K562 (cell line): Measurements from ENCODE around the gene MPDU1. TPM values are rescaled to one million over a fixed set of nuclear protein-coding genes. Genes with fewer than 3 reads are reported as not detected.

ENCODE experiments used
- ATAC-seq: fragments of 200-7000 bp; cut with Tn5 transposase; 3 replicates; pipeline ENCODE4 v1.9.1; 2020; ENCODE audit warnings: moderate library complexity
- BruUV-seq: library from RNA; stranded (reverse); fragments of 400-500 nt; replicated peaks from 2 replicates; lab custom pipeline; 2021; lab: Mats Ljungman, UMichigan
- CTCF ChIA-PET: fragments of 300-600 bp; formaldehyde crosslinking; extraction: SDS; loops from one replicate; lab custom pipeline; 2021; ENCODE audit warnings: low intra/inter-chr PET ratio; lab: Yijun Ruan, JAX
- POLR2A ChIA-PET: fragments of 300-600, 350-650 bp; sonication (Branson Sonifier 250); formaldehyde crosslinking; extraction: SDS; loops from one replicate; lab custom pipeline; 2021; ENCODE audit warnings: antibody characterized with exemption, inconsistent platforms; lab: Yijun Ruan, JAX
- DNase-seq, 4 experiments: peaks; one replicate each; pipeline versions ENCODE4 v3.0.0 to v3.0.0-alpha.2; 2011 to 2018; ENCODE audit warnings: low spot score in 3 of 4, mixed read lengths in 3 of 4; ENCODE audit errors: extremely low read depth in 1 of 4
- FAIRE-seq: peaks from 2 replicates; lab custom pipeline; 2011; peaks lifted over from hg19 to GRCh38; lab: Jason Lieb, UNC
- H2AFZ ChIP-seq: 2 replicates; pipeline ENCODE4 v1.6.0; 2011; ENCODE audit warnings: low read depth, low read length, control low read depth, inconsistent platforms
- H3K27ac ChIP-seq: fragments of 200-600 bp; 3 replicates; pipeline ENCODE4 v1.8.0; 2011; ENCODE audit warnings: low read depth, mild to moderate bottlenecking, control low read depth, inconsistent platforms, low read length, moderate library complexity, mixed read lengths; ENCODE audit errors: extremely low read depth
- H3K27me3 ChIP-seq, 2 experiments: fragments of 300-600 bp in 1 of 2; 2 replicates in 1 of 2; 3 replicates in 1 of 2; pipeline versions ENCODE4 v1.6.0 to v1.8.0; 2011; ENCODE audit warnings: inconsistent platforms in 2 of 2, low read length in 2 of 2, mild to moderate bottlenecking in 1 of 2, mixed read lengths in 1 of 2, moderate library complexity in 1 of 2; ENCODE audit not compliant: control insufficient read depth in 2 of 2, insufficient read depth in 2 of 2
- H3K36me3 ChIP-seq: fragments of 300-600 bp; 3 replicates; pipeline ENCODE4 v1.8.0; 2011; ENCODE audit warnings: mild to moderate bottlenecking, low read length, inconsistent platforms; ENCODE audit not compliant: control insufficient read depth, insufficient read depth
- H3K4me1 ChIP-seq, 2 experiments: fragments of 200-600 bp in 1 of 2; replicated peaks in 1 of 2; 2 replicates in 1 of 2; 3 replicates in 1 of 2; pipeline versions ENCODE4 v1.5.1 to v1.8.0; 2011; ENCODE audit warnings: inconsistent platforms in 2 of 2, low read length in 2 of 2, mild to moderate bottlenecking in 1 of 2, mixed read lengths in 1 of 2, moderate library complexity in 1 of 2; ENCODE audit not compliant: control insufficient read depth in 2 of 2, insufficient read depth in 2 of 2
- H3K4me2 ChIP-seq: 2 replicates; pipeline ENCODE4 v1.6.1; 2011; ENCODE audit warnings: low read length, control low read depth, inconsistent platforms, mixed read lengths; ENCODE audit not compliant: insufficient read depth
- H3K4me3 ChIP-seq: fragments of 200-600 bp; sonication (generic), shearing (Covaris generic); 2 replicates; pipeline ENCODE4 v1.5.1; 2016; ENCODE audit warnings: control low read depth, inconsistent platforms
- H3K79me2 ChIP-seq: fragments of 200-600 bp; 3 replicates; pipeline ENCODE4 v1.8.0; 2011; ENCODE audit warnings: low read length, inconsistent platforms; ENCODE audit not compliant: control insufficient read depth, insufficient read depth
- H3K9ac ChIP-seq, 2 experiments: 2 replicates each; pipeline versions ENCODE4 v1.6.0 to v1.6.1; 2011; ENCODE audit warnings: low read depth in 2 of 2, low read length in 2 of 2, control low read depth in 1 of 2, inconsistent platforms in 1 of 2, mild to moderate bottlenecking in 1 of 2, mixed read lengths in 1 of 2; ENCODE audit not compliant: insufficient read depth in 1 of 2
- H3K9me1 ChIP-seq: one replicate; pipeline ENCODE4 v1.6.0; 2011; ENCODE audit warnings: inconsistent platforms, mild to moderate bottlenecking, low read length, moderate library complexity; ENCODE audit not compliant: control insufficient read depth, insufficient read depth
- H3K9me3 ChIP-seq: replicated peaks from 2 replicates; pipeline ENCODE4 v1.5.1; 2011; ENCODE audit warnings: low read depth, low read length, inconsistent platforms; ENCODE audit not compliant: control insufficient read depth, insufficient read depth
- H4K20me1 ChIP-seq: replicated peaks from 2 replicates; pipeline ENCODE4 v1.6.1; 2011; ENCODE audit warnings: low read length, inconsistent platforms, mixed read lengths; ENCODE audit not compliant: control insufficient read depth, insufficient read depth
- EP300 ChIP-seq: IDR thresholded peaks from 2 replicates; pipeline ENCODE4 v1.6.1; 2012; ENCODE audit warnings: low read length, improper control_type of control experiment
- KAT2B ChIP-seq: IDR thresholded peaks from one replicate; pipeline ENCODE4 v1.6.1; 2012; ENCODE audit warnings: low read depth, mild to moderate bottlenecking, control low read depth, inconsistent platforms, low read length, moderate library complexity
- LEF1 ChIP-seq: fragments of 450-650 bp; IDR thresholded peaks from 2 replicates; pipeline ENCODE4 v1.6.1; 2016; ENCODE audit warnings: mild to moderate bottlenecking
- NFE2 ChIP-seq: IDR thresholded peaks from 2 replicates; pipeline ENCODE4 v1.6.1; 2014; ENCODE audit warnings: antibody characterized with exemption, low read depth
- PHB2 ChIP-seq: fragments of 450-650 bp; IDR thresholded peaks from 2 replicates; pipeline ENCODE4 v1.6.1; 2017; ENCODE audit warnings: low read depth
- POLR2G ChIP-seq: fragments of 200-400 bp; formaldehyde crosslinking; IDR thresholded peaks from 2 replicates; pipeline ENCODE4 v1.6.1; 2017; ENCODE audit warnings: low read depth, mild to moderate bottlenecking, antibody characterized with exemption, low read length, moderate library complexity
- PYGO2 ChIP-seq: fragments of 450-650 bp; IDR thresholded peaks from 2 replicates; pipeline ENCODE4 v1.6.1; 2016; ENCODE audit warnings: mild to moderate bottlenecking, missing genetic modification characterization, moderate library complexity, missing compliant biosample characterization
- RBM25 ChIP-seq: fragments of 200-400 bp; formaldehyde crosslinking; IDR thresholded peaks from 2 replicates; pipeline ENCODE4 v1.6.1; 2018; ENCODE audit warnings: low read length, low read depth, moderate library complexity; ENCODE audit not compliant: severe bottlenecking
- SIN3A ChIP-seq, 2 experiments: fragments of 150-350 bp in 1 of 2; IDR thresholded peaks; 2 replicates each; pipeline ENCODE4 v1.6.1; 2011 to 2016; ENCODE audit warnings: borderline replicate concordance in 2 of 2, low read depth in 2 of 2, low read length in 2 of 2, mild to moderate bottlenecking in 2 of 2, moderate library complexity in 2 of 2; ENCODE audit not compliant: control insufficient read depth in 1 of 2
- TAF7 ChIP-seq: fragments of 450-650 bp; IDR thresholded peaks from 2 replicates; pipeline ENCODE4 v1.6.1; 2016; ENCODE audit warnings: missing genetic modification characterization, missing compliant biosample characterization
- TEAD1 ChIP-seq, 2 experiments: fragments of 450-650 bp in 1 of 2; sonication (generic) in 1 of 2; formaldehyde crosslinking; IDR thresholded peaks; 2 replicates each; pipeline versions ENCODE4 v1.4.0 to v1.8.0; 2020 to 2022; ENCODE audit warnings: mild to moderate bottlenecking in 2 of 2, missing genetic modification reagents in 1 of 2
- ZNF175 ChIP-seq: fragments of 200-800 bp; sonication (Bioruptor generic); IDR thresholded peaks from 2 replicates; pipeline ENCODE4 v1.6.1; 2016; ENCODE audit warnings: low read depth, mild to moderate bottlenecking, missing genetic modification characterization, missing compliant biosample characterization
- ZNF239 ChIP-seq: fragments of 250-450 bp; sonication (Bioruptor Pico); IDR thresholded peaks from 2 replicates; pipeline ENCODE4 v1.4.0; 2020; ENCODE audit warnings: mild to moderate bottlenecking
- ZNF263 ChIP-seq: sonication (generic); formaldehyde crosslinking; IDR thresholded peaks from 2 replicates; pipeline ENCODE4 v1.8.0; 2022; ENCODE audit warnings: mild to moderate bottlenecking, missing genetic modification reagents, borderline replicate concordance
- WGBS: fragments of 100-300 bp; shearing (Covaris generic); methylation state at CpG from one replicate; pipeline ENCODE4 v1.1.6; 2016; ENCODE audit warnings: low coverage, mixed read lengths; ENCODE audit not compliant: insufficient coverage; ENCODE audit errors: missing lambda C conversion rate; 5-methylcytosine and 5-hydroxymethylcytosine counted together
- in situ Hi-C: fragments of 300-500 bp; cut with MboI; formaldehyde crosslinking; loops from 4 replicates; pipeline ENCODE4 v1.15.0; 2018; ENCODE audit warnings: inconsistent platforms, mixed read lengths
- intact Hi-C: fragments of 100-400 bp; cut with micrococcal nuclease; formaldehyde crosslinking; loops from 2 replicates; pipeline ENCODE4 v1.14.2; 2022
- polyA plus RNA-seq, 8 experiments: library from polyadenylated mRNA; depleted of rRNA in 4 of 8; stranded (reverse) in 5 of 8; unstranded in 3 of 8; fragments of >200 nt; fragmentation: Nextera tagmentation in 2 of 8; fragmentation: Illumina TruSeq in 1 of 8; extraction: Ambion mirVana in 2 of 8; extraction: Trizol in 1 of 8; gene quantifications; 2 replicates each; pipeline versions ENCODE4 v1.2.1 to v1.2.3, GENCODE V29; 2011 to 2014; ENCODE audit warnings: inconsistent platforms in 1 of 8, missing spikeins in 1 of 8
- total RNA-seq, 7 experiments: library from RNA; depleted of rRNA in 6 of 7; stranded (reverse); fragments of >200 nt in 6 of 7; fragmentation: Illumina TruSeq in 2 of 7; extraction: Trizol in 2 of 7; gene quantifications; 2 replicates each; pipeline versions ENCODE4 v1.2.1 to v1.2.3, GENCODE V29; 2011 to 2021; ENCODE audit warnings: low replicate concordance in 1 of 7
- TF ChIP-seq, protein P1 (sequence below): fragments of 200-800 bp; sonication (Bioruptor generic); IDR thresholded peaks from 2 replicates; pipeline ENCODE4 v1.6.1; 2017; ENCODE audit warnings: missing genetic modification characterization, missing compliant biosample characterization
- TF ChIP-seq, protein P2 (sequence below), 3 experiments: fragments of 200-800 bp in 1 of 3; fragments of 250-450 bp in 1 of 3; fragments of 450-650 bp in 1 of 3; sonication (Bioruptor Pico) in 1 of 3; sonication (Bioruptor generic) in 1 of 3; formaldehyde crosslinking in 1 of 3; IDR thresholded peaks; 2 replicates each; pipeline versions ENCODE4 v1.6.1 to v1.8.0; 2016 to 2022; ENCODE audit warnings: mild to moderate bottlenecking in 2 of 3, missing genetic modification characterization in 2 of 3, missing compliant biosample characterization in 1 of 3, moderate library complexity in 1 of 3

Gene MPDU1
- total and polyA plus RNA-seq, 9 of the 15 experiments (the other 6 are each of a cell fraction or from before 2014, with no cell fraction given): 4.9 to 179 (median 77.1) TPM

GRCh38 chr17:7587420-7588151, 3.9 kb downstream of the MPDU1 start:
- H3K9ac ChIP-seq: peak overlapping the region; percentile 53 to 86
- POLR2A ChIA-PET: interaction anchor here (0.9 to 2.8 kb wide), 4 partner anchors 13 to 99 kb away, joined by 3 to 24 read pairs (median 6); partner anchors contain the start of genes TP53 and WRAP53
- TF ChIP-seq SIN3A (IDR thresholded peaks at IDR 0.05; ENCODE audit: borderline replicate concordance in 2 of 2, control insufficient read depth in 1 of 2, low read depth in 2 of 2, low read length in 2 of 2) (no peak), EP300 (no peak), ZNF263 (CRISPR knock-in tag) (no peak), ZNF239 (CRISPR knock-in tag) (no peak), PHB2 (no peak), POLR2G (peak; percentile 8; the same call in 1 of the 2 replicates), LEF1 (0 out of 2 replicates have a peak, but pooled peaks have one; percentile 39), KAT2B (no peak), PYGO2 (tag) (no peak), ZNF175 (CRISPR knock-in tag) (no peak), TEAD1 (CRISPR knock-in tag; IDR thresholded peaks at IDR 0.05) (no peak), RBM25 (no peak), TAF7 (tag) (no peak), NFE2 (peak; percentile 63)
- TF ChIP-seq, protein P1, sequence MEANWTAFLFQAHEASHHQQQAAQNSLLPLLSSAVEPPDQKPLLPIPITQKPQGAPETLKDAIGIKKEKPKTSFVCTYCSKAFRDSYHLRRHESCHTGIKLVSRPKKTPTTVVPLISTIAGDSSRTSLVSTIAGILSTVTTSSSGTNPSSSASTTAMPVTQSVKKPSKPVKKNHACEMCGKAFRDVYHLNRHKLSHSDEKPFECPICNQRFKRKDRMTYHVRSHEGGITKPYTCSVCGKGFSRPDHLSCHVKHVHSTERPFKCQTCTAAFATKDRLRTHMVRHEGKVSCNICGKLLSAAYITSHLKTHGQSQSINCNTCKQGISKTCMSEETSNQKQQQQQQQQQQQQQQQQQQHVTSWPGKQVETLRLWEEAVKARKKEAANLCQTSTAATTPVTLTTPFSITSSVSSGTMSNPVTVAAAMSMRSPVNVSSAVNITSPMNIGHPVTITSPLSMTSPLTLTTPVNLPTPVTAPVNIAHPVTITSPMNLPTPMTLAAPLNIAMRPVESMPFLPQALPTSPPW (CRISPR knock-in tag): 0 out of 2 replicates have a peak, but pooled peaks have one; percentile 22
- TF ChIP-seq, protein P2, sequence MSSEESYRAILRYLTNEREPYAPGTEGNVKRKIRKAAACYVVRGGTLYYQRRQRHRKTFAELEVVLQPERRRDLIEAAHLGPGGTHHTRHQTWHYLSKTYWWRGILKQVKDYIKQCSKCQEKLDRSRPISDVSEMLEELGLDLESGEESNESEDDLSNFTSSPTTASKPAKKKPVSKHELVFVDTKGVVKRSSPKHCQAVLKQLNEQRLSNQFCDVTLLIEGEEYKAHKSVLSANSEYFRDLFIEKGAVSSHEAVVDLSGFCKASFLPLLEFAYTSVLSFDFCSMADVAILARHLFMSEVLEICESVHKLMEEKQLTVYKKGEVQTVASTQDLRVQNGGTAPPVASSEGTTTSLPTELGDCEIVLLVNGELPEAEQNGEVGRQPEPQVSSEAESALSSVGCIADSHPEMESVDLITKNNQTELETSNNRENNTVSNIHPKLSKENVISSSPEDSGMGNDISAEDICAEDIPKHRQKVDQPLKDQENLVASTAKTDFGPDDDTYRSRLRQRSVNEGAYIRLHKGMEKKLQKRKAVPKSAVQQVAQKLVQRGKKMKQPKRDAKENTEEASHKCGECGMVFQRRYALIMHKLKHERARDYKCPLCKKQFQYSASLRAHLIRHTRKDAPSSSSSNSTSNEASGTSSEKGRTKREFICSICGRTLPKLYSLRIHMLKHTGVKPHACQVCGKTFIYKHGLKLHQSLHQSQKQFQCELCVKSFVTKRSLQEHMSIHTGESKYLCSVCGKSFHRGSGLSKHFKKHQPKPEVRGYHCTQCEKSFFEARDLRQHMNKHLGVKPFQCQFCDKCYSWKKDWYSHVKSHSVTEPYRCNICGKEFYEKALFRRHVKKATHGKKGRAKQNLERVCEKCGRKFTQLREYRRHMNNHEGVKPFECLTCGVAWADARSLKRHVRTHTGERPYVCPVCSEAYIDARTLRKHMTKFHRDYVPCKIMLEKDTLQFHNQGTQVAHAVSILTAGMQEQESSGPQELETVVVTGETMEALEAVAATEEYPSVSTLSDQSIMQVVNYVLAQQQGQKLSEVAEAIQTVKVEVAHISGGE (CRISPR knock-in tag; IDR thresholded peaks at IDR 0.05): no peak

More at GRCh38 chr17:7587420-7588151, 3.9 kb downstream of the MPDU1 start:
- Histone ChIP-seq H4K20me1 (no peaks in the 10 kb centered on the region), H3K27ac (peak overlapping the region; percentile 71), H3K9me3 (no peaks in the 10 kb centered on the region), H3K36me3 (peaks cover 56% of the 10 kb centered on the region), H3K4me1 (peaks cover 36 to 60% of the 10 kb centered on the region in 2 experiments), H3K4me3 (peak overlapping the region; percentile 18; the same call in 1 of the 2 replicates), H3K4me2 (peak overlapping the region; percentile 63), H3K79me2 (peaks cover 56% of the 10 kb centered on the region), H2AFZ (no peak overlapping the region), H3K9me1 (no peaks in the 10 kb centered on the region), H3K27me3 (no peaks in the 10 kb centered on the region)
- TSS peak; percentile 21 for BruUV-seq
- ATAC-seq (peak; percentile 39), DNase-seq (peak in 2 of 4 experiments; percentile 75 to 82), FAIRE-seq (peak; percentile 54)
- intact Hi-C loops: loop anchor here (5.0 kb wide), 1 partner anchor 100 kb away; the partner anchor contains the start of genes TP53 and WRAP53
- in situ Hi-C loops: no loop called here
- CTCF ChIA-PET: no interaction called here
- 38% methylated on average over 11 of the region's 12 CpGs for WGBS
